Kidney capillary endothelial cell (primary cell): ENCODE data around the gene ANXA4.

Source experiments
- DNase-seq: peaks from one replicate; pipeline ENCODE4 v3.0.0-alpha.2; 2018; ENCODE audit warnings: low spot score

ANXA4 gene

DNA sequence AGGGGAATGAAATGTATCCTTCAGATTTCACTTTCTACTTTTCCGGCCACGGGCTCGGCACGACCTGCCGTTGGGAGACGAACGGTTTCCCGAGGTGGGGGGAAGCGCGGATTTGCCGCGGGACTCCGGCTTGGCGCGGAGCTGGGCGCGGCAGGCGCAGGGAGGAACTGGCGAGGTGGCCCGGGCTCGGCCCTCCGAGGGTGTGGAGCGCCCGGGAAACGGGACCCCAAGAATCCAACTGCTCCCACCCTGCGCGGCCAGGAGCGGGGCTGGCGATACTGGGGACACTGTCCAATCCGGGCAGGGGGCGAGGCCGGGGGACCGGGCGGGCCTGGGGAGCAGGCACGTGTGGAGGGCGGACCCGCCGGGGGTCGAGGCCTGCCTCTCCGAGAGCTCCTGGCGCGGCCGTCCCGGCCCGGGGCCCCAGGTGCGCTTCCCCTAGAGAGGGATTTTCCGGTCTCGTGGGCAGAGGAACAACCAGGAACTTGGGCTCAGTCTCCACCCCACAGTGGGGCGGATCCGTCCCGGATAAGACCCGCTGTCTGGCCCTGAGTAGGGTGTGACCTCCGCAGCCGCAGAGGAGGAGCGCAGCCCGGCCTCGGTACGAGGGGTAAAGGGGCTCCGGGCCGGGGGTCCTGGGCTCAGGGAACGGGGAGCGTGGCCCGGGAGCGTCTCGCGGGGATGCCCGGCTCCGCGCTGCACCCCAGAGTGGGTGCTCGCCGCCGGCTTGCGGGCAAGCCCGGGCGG is at the start of gene ANXA4:
Gene ANXA4, plus strand, starts transcription at position 560 of the 747 bp plus-strand sequence. CDS start 39,432 bp downstream, outside the sequence.
- peak; percentile 51 for DNase-seq

- no peak for DNase-seq
Measured at GRCh38 chr2:69692424-69692823, 49.5 kb upstream of the ANXA4 start.

GRCh38 chr2:69693059-69693774 is 48.7 kb upstream of the ANXA4 start:
- no peak for DNase-seq

GRCh38 chr2:69693775-69694450 is 48.0 kb upstream of the ANXA4 start:
- DNase-seq, result no peak

GRCh38 chr2:69694894-69695849 is 46.8 kb upstream of the ANXA4 start:
- DNase-seq, result no peak

- DNase-seq, result no peak
Measured at GRCh38 chr2:69695850-69696216, 46.1 kb upstream of the ANXA4 start.

DNA sequence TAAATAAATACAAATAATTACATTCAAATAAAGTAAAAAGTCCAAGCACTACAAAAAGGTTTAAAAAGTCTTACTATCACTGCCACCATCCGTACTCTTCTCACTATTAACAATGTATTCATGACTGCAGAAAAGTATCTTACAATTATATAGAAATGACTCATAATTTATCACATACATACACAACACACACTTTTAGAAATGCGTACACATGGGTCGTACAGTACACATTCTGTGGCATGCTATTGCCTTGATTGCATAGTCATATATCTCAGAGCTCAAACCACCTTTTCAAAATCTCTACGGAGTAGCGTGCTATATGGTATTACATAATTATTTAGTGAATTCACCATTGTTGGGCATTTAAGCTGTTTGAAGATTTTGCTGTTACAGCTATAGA is 41.6 kb upstream of the ANXA4 start:
- no peak for DNase-seq

DNA sequence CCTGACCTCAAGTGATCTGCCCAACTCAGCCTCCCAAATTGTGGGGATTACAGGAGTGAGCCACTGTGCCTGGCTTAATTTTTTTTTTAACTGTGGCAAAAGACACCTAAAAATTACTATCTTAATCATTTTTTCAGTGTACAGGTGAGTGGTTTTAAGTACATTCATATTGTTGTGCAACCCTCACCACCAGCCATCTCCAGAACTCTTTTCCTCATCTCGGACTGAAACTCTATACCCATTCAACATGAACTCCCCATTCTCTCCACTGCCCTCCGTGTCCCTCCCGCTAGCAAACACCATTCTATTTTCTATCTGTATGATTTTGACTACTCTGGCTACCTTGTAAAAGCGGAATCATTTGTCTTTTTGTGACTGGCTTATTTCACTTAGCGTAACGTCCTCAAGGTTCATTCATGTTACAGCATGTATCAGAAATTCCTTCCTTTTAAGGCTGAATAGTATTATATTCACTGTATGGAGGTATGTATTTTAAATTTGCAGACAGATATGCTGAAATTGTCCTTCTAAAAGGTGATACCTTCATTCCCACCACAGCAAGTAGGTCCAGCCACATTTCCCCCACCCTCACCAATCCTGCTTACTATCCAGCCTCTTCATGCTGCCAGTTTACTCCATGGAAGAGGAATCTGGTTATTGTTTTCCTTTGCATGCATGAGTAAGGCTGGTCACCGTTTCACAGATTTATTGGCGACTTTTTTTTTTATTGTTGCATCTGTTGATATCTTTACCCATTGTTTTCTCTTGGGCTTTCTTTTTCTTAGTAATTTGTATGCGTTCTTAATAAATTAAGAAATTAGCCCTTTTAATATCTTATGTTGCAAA is 40.6 kb upstream of the ANXA4 start:
- DNase-seq, result no peak

- DNase-seq, result no peak
Measured at GRCh38 chr2:69703189-69703588, 38.7 kb upstream of the ANXA4 start.

GRCh38 chr2:69704446-69704845 is 37.5 kb upstream of the ANXA4 start:
- no peak for DNase-seq

- DNase-seq, result no peak
Measured at GRCh38 chr2:69709290-69709689, 32.6 kb upstream of the ANXA4 start.

- DNase-seq, result no peak
Measured at GRCh38 chr2:69711971-69712370, 30.0 kb upstream of the ANXA4 start.

GRCh38 chr2:69714024-69714423 is 27.9 kb upstream of the ANXA4 start:
- no peak for DNase-seq

- DNase-seq, result peak; percentile 84
Measured at GRCh38 chr2:69714539-69715220, 27.3 kb upstream of the ANXA4 start.

DNA sequence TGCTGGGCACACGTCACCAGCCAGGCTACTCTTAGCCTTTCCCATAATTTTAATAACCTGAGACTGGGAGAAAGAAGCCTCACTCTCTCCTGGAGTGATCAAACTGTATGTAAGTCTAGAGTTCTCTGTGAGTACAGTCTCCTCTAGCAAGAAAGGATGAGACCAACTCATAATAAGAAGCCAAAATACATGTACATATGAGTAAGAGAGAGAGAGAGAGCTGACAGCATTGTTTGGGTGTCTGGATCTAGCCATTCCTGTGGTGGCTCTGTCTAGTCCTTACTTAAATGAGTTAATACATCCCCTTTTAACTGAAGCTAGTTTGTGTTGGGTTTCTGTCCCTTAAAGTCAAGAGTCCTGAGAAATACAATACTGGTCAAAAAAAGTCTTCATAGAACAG is 26.0 kb upstream of the ANXA4 start:
- DNase-seq, result no peak

DNA sequence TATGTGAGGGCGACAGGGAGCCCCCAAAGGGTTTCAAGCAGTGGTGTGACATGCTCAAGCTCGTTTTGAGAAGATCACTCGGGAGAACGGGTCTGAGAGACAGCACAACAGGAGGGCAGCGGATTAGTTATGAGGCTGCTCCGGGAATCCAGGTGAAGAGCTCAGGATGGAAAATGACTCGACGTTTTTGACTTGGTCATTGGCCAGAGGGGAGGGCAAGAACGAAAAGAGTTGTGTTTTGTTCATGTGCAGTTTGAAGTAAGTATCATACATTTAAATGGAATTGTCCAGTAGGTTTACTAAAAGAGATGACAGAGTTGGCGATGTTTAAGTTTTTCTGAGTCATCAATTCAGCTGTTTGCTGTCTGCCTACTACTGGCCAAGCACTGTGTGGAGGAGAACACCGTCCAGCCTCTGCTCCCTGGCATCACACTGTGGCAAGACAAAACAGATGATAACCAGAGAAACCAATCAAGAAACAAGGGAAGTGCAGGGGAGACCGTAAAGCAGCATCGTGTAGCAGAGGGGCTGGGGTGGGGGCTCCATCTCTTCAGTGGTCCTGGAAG is 25.3 kb upstream of the ANXA4 start:
- no peak for DNase-seq

GRCh38 chr2:69717186-69717585 is 24.7 kb upstream of the ANXA4 start:
- DNase-seq, result no peak

GRCh38 chr2:69717861-69718273 is 24.1 kb upstream of the ANXA4 start:
- DNase-seq, result no peak

DNA sequence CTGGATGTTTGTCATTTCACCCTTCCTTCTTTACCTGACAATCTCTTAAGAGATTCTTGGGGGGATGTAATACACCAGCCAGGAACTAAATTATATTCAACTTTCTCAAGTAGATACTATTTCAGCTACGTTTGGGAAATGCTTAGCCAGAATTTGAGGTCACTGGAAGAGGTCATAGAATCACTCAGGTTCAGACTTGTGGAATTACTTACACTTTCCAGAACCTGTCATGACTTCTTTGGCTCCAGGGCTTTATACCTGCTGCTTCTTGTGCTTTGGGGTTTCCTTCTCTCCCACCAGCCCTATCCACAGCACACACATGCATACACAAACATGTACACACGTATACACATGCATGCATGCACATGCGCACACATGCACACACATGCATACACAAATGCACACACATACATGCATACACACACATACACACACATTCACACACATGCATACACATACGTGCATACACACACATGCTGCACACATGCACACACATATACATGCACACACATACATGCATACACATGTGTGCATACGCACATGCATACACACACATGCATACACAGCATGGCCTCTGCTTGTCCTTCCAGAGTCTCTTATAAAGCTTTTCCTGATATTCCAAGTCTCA is 23.5 kb upstream of the ANXA4 start:
- DNase-seq, result no peak

- DNase-seq, result no peak
Measured at GRCh38 chr2:69720404-69720803, 21.5 kb upstream of the ANXA4 start.
